HUDEP-2 (cell line): ENCODE results near the gene TLR10.
"Not testable (repeated sequence)": the region's sequence is repeated elsewhere in the genome, so short reads cannot be mapped to it uniquely, and the experiment has no call there.

Experiments
- DNase-seq, 76 experiments: peaks; one replicate each; lab custom pipeline; 2025; ENCODE audit not compliant: unreplicated experiment in 76 of 76; lab: John Stamatoyannopoulos, UW

The TLR10 gene

DNA sequence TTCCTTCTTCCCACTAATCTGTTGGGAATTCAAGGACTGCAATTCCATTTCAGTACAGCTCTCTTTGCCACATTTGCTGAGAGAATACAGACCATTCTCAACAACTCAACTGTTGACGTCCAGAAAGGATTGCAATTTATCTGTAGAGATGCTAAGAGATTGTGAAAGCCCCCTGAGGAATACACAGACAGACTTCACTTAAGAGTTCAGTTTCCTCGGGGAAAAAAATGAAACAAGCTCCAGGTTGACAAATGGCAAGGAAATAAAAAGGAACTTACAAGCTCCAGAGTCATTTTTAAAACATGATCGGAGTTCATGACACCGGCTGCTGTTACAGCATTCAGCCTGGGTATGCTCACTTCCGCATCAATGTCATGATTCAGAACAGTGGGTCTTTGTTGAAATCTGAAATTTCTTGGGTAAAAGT is 13.8 kb downstream of the TLR10 start:
- DNase-seq = no peak

- DNase-seq = not testable (repeated sequence)
Measured at GRCh38 chr4:38766940-38767339, 15.8 kb downstream of the TLR10 start.

GRCh38 chr4:38765382-38765781 is 17.4 kb downstream of the TLR10 start:
- no peak for DNase-seq

GRCh38 chr4:38764277-38764676 is 18.5 kb downstream of the TLR10 start:
- no peak for DNase-seq

GRCh38 chr4:38762560-38762959 is 20.2 kb downstream of the TLR10 start:
- DNase-seq = no peak

GRCh38 chr4:38759790-38760122 is 23.0 kb downstream of the TLR10 start:
- DNase-seq = no peak

GRCh38 chr4:38759113-38759789 is 23.5 kb downstream of the TLR10 start:
- peak in 25 of 76 experiments; percentile 2 to 28 (median 12) for DNase-seq

GRCh38 chr4:38757945-38758600 is 24.7 kb downstream of the TLR10 start:
- no peak for DNase-seq

DNA sequence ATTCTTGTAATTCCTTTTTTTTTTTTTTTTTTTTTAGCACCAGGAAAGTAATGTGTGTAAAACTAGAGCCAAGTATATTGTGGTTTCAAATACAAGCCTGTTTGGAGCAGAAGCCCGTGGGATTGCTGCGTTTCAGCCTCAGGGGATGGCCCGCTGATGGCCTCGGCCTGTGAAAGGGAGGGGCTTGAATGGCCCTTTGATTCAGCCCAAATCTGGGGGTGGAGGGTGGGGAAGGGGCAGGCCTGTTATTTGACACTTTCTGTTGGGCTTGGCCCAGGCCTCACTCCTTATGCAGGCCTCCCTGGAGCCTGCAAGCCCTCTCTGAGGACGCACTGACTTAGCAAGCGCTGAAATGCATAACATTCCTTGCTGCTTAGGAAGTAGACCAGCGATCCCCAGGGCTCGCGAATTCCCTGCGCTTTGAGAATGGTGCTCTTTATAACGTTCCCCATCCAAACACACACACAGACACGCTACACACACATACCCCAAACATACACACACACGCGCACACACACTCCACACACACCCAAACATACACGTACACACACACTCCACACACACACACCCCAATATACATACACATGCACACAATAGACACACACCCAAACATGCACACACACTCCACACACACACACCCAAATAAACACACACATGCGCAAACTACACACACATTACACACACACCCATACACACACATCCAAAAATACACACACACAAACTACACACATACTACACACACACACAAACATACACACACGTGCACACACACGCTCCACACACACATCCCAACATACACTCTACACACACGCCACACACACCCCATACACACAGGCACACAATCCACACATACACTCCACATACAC is 29.6 kb downstream of the TLR10 start:
- DNase-seq = no peak

- DNase-seq = no peak
Measured at GRCh38 chr4:38752372-38752940, 30.3 kb downstream of the TLR10 start.

- no peak for DNase-seq
Measured at GRCh38 chr4:38751341-38752010, 31.3 kb downstream of the TLR10 start.

DNA sequence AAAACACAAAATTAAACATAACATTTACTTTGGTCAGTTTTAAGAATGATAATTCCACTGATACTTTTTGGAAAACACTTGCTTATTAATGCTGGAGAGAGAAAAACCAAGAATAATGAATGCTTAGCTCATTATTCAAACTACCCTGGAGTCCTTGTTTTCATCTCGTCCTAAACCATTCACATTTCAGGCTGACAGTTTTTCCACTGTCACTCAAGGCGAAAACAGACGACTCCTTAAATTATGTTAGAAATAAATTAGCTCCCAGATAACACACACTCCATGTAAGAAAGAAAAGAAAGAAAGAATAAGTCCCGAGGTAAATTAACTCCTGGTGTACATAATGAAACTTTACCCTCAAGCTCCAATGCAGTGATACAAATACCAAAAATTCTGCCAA is 33.5 kb downstream of the TLR10 start:
- DNase-seq = no peak

GRCh38 chr4:38747629-38748028 is 35.2 kb downstream of the TLR10 start:
- DNase-seq = no peak

GRCh38 chr4:38745881-38746280 is 36.9 kb downstream of the TLR10 start:
- no peak for DNase-seq

GRCh38 chr4:38743866-38744265 is 38.9 kb downstream of the TLR10 start:
- DNase-seq = no peak

GRCh38 chr4:38740303-38740702 is 42.5 kb downstream of the TLR10 start:
- DNase-seq = no peak

DNA sequence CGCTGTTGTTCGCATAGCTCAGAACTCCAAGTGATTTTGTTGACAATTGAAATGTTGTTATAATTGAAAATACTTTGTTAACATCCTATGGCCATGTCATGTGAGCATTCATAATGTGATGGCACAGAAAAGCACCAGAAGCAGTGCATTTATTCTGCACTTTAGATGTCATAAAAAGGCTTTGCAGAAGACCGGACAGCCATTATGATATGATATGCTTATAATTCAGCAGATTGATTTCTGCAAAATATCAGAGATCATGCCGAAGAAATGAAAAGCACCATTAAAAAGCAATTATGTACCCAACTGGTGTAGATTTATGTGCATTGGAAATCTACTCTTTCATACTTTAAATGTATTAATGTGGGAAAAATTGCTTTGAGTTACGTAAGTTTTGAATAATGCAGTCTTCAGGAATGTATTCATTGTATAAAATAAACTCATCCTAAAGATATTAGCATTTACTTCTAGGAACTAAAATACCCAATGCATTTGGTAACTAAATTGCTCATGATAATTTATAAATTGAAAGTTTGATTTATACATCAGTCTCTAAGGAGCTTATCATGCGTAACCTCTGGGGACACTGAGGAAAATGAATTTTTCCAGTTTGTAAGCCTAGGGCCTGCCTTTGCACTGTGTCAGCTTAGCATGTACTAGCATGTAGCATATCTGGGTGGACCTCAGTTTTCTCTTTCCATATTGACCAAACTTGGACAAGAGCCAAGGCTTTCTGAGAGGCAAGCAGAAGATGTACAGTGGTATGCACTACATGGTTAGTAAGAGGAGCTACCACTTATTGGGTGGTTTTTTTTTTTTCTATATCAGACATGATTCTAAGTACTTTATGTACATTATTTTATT is 43.6 kb downstream of the TLR10 start:
- DNase-seq = no peak

DNA sequence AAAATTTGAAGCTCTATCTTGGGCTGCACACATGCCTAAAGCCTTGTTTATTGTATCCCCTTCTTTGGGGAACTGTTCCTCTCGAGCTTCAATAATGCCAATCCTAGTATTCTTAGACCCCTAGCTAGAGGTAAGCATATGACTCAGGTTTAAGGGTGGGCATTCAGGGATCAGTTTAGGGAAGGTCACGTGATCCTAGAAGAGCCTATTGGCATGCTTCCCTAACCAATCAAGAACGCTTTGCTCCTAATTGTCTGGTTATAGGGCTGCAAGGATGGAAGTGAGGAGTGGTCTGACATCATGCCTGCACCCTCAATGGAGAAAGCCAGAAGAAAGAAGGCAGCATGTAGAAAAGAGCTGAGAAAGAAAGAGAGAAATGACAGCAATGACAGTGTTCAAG is 46.9 kb downstream of the TLR10 start:
- DNase-seq = no peak

- DNase-seq = no peak
Measured at GRCh38 chr4:38734911-38735310, 47.9 kb downstream of the TLR10 start.

DNA sequence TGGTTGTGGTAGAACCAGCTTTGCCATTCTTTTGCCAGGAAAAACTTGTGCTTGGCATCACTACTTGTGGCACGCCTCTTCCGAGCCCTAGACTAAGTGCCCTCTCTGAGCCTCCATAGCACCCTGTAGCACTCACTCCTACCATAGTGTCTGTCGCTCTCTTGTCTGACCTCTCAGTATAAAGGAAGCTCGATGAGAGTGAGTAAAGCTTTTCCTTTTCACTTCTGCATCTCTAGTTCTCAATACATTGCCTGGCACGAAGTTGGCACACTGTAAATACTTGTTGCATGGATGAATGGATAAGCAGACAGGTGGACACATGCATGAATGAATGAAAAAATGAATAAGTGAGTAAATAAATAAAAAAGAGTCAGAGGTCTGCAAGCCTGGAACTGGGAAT is 48.3 kb downstream of the TLR10 start:
- DNase-seq = no peak
